ENCODE measurements around the gene SIX2. TPM values are rescaled to one million over a fixed set of nuclear protein-coding genes. Genes with fewer than 3 reads are reported as not detected.

SIX2 gene
- total RNA-seq, 1 donor from 2014 or later: not detected

DNA sequence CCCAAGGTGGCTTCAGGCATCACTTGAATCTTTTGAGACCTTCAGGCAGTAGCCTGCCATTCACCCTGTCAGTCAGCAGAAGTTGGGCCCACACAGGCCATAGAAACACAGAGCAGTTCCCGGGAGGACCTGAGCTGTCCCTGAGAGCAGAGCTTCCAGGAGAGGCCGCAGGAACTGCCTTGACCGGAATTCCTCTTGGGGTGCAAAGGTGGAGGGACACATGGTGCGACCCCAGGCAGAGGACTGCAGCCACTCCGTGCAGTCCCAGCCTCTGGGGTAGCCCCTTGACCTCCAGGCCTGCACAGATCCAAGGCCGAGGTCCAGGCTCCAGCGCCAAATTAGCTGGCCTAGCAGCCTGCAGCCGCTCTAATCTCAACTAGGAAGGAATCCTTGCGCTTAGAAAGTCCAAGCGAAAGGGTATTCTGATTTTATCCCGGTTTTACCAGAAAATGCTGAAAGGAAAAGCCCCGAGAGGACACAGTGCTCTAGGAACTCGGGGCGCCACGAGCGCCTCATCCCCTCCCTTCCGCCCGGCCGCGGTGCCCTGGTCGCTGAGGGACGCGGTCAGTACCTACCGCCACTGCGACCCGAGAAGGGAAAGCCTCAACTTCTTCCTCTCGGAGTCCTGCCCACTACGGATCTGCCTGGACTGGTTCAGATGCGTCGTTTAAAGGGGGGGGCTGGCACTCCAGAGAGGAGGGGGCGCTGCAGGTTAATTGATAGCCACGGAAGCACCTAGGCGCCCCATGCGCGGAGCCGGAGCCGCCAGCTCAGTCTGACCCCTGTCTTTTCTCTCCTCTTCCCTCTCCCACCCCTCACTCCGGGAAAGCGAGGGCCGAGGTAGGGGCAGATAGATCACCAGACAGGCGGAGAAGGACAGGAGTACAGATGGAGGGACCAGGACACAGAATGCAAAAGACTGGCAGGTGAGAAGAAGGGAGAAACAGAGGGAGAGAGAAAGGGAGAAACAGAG is 5.4 kb downstream of the SIX2 start:
- peak overlapping the region; percentile 14 for H3K4me3 ChIP-seq
- H3K9me3 ChIP-seq: no peaks in the 10 kb centered on the region
- DNase-seq (no peak), ATAC-seq (no peak)
- H3K4me1 ChIP-seq: peaks cover 39% of the 10 kb centered on the region
- no peak overlapping the region for H3K27ac ChIP-seq
- H3K36me3 ChIP-seq: no peaks in the 10 kb centered on the region
- TF ChIP-seq, protein P1, sequence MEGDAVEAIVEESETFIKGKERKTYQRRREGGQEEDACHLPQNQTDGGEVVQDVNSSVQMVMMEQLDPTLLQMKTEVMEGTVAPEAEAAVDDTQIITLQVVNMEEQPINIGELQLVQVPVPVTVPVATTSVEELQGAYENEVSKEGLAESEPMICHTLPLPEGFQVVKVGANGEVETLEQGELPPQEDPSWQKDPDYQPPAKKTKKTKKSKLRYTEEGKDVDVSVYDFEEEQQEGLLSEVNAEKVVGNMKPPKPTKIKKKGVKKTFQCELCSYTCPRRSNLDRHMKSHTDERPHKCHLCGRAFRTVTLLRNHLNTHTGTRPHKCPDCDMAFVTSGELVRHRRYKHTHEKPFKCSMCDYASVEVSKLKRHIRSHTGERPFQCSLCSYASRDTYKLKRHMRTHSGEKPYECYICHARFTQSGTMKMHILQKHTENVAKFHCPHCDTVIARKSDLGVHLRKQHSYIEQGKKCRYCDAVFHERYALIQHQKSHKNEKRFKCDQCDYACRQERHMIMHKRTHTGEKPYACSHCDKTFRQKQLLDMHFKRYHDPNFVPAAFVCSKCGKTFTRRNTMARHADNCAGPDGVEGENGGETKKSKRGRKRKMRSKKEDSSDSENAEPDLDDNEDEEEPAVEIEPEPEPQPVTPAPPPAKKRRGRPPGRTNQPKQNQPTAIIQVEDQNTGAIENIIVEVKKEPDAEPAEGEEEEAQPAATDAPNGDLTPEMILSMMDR (IDR thresholded peaks at IDR 0.05): no peak
- peaks cover 100% of the 10 kb centered on the region for H3K27me3 ChIP-seq
- intact Hi-C loops (cut with DNase I): no loop called here

DNA sequence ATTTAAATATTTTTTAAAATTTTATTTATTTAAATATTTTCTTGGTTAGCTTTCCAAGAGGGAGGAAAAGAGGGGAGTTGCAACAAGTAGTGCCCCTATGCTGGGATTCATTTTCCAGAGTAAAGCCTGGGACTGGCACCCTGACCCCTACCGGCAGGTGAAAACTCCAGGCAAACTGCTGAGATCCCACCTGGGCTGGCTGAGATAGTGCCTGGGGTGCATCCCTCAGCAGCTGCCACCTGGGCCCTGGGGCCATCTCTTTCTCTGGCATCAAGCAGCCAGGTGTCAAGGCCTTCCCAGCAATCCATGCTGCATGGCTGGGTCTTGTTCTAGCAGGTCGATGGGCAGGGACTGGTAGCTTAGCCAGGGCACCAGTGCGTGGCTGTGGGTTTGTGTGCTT is 6.6 kb downstream of the SIX2 start:
- Histone ChIP-seq H3K9me3 (no peaks in the 10 kb centered on the region), H3K36me3 (no peaks in the 10 kb centered on the region), H3K27ac (no peak overlapping the region), H3K27me3 (peaks cover 100% of the 10 kb centered on the region), H3K4me1 (peaks cover 29% of the 10 kb centered on the region), H3K4me3 (no peak overlapping the region)
- no peak for ATAC-seq
- no peak for DNase-seq
- TF ChIP-seq, protein P1 (IDR thresholded peaks at IDR 0.05): no peak
- intact Hi-C loops (cut with DNase I): no loop called here

DNA sequence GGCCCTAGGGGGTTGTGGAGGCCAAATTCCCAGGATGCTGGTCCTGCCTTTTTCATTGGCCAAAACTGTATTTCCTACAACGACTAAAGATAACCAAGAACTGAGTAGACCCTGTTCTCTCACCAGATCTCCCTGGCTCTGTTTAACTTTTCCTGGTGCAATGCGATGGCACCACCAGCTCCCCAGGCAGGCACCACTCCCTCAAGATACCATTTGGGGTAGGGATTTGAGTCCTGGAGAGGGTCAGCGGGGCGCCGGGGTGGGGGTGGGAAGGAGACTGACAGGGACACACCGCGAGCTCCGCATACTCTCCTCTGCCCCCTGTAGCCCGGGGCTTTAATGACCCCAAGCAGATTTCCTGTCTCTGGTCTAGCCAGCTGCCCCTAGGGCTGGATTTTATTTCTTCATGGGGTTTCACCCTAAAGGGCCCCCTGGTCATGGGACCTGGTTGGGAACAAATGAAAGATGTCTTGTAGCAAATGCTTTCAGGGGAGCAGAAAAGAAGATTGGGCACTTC is 7.3 kb downstream of the SIX2 start:
- ATAC-seq (no peak), DNase-seq (no peak)
- Histone ChIP-seq H3K27me3 (peaks cover 99% of the 10 kb centered on the region), H3K4me3 (no peak overlapping the region), H3K36me3 (no peaks in the 10 kb centered on the region), H3K9me3 (no peaks in the 10 kb centered on the region), H3K27ac (no peak overlapping the region), H3K4me1 (peaks cover 29% of the 10 kb centered on the region)
- TF ChIP-seq, protein P1 (IDR thresholded peaks at IDR 0.05): no peak
- intact Hi-C loops (cut with DNase I): no loop called here

DNA sequence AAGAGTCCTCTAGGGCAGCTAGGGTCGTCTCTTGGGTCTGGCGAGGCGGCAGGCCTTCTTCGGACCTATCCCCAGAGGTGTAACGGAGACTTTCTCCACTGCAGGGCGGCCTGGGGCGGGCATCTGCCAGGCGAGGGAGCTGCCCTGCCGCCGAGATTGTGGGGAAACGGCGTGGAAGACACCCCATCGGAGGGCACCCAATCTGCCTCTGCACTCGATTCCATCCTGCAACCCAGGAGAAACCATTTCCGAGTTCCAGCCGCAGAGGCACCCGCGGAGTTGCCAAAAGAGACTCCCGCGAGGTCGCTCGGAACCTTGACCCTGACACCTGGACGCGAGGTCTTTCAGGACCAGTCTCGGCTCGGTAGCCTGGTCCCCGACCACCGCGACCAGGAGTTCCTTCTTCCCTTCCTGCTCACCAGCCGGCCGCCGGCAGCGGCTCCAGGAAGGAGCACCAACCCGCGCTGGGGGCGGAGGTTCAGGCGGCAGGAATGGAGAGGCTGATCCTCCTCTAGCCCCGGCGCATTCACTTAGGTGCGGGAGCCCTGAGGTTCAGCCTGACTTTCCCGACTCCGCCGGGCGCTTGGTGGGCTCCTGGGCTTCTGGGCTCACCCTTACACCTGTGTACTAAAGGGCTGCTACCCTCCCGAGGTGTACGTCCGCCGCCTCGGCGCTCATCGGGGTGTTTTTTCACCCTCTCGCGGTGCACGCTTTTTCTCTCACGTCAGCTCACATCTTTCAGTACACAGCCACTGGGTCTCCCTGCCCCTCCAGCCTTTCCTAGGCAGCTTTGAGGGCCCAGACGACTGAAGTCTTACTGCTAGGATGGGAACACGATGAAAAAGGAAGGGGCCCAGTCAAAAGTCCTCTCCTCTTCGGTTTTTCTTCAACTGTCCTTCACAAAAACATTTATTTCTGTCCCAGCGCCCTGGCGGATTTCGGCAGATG is 8.1 kb downstream of the SIX2 start:
- peak overlapping the region; percentile 30 for H3K4me3 ChIP-seq
- H3K36me3 ChIP-seq: no peaks in the 10 kb centered on the region
- intact Hi-C loops (cut with DNase I): no loop called here
- H3K27ac ChIP-seq: no peak overlapping the region
- H3K9me3 ChIP-seq: no peaks in the 10 kb centered on the region
- DNase-seq: no peak
- ATAC-seq: peak; percentile 9
- peaks cover 29% of the 10 kb centered on the region for H3K4me1 ChIP-seq
- H3K27me3 ChIP-seq: peaks cover 97% of the 10 kb centered on the region
- TF ChIP-seq, protein P1 (IDR thresholded peaks at IDR 0.05): no peak

DNA sequence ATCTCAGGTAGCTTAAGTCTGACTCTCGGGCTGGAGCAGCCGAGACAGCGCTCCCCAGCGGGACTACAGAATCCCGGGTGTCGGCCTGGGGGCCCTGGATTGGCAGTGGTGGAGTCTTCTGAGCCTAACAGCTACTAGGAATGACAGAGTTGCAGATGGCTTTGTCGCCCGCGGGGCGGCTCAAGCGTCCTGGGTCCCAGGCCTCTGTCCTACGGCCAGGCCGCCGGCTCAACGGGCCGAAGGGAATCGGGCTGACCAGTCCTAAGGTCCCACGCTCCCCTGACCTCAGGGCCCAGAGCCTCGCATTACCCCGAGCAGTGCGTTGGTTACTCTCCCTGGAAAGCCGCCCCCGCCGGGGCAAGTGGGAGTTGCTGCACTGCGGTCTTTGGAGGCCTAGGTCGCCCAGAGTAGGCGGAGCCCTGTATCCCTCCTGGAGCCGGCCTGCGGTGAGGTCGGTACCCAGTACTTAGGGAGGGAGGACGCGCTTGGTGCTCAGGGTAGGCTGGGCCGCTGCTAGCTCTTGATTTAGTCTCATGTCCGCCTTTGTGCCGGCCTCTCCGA is 8.8 kb downstream of the SIX2 start:
- intact Hi-C loops (cut with DNase I): no loop called here
- Histone ChIP-seq H3K9me3 (no peaks in the 10 kb centered on the region), H3K27me3 (peaks cover 91% of the 10 kb centered on the region), H3K4me3 (no peak overlapping the region), H3K27ac (no peak overlapping the region), H3K4me1 (peaks cover 29% of the 10 kb centered on the region), H3K36me3 (no peaks in the 10 kb centered on the region)
- ATAC-seq (peak; percentile 19), DNase-seq (no peak)
- TF ChIP-seq, protein P1 (IDR thresholded peaks at IDR 0.05): no peak

Data from upper lobe of right lung (tissue), 1 donor.